ENCODE data around the gene IFI6.

DNA sequence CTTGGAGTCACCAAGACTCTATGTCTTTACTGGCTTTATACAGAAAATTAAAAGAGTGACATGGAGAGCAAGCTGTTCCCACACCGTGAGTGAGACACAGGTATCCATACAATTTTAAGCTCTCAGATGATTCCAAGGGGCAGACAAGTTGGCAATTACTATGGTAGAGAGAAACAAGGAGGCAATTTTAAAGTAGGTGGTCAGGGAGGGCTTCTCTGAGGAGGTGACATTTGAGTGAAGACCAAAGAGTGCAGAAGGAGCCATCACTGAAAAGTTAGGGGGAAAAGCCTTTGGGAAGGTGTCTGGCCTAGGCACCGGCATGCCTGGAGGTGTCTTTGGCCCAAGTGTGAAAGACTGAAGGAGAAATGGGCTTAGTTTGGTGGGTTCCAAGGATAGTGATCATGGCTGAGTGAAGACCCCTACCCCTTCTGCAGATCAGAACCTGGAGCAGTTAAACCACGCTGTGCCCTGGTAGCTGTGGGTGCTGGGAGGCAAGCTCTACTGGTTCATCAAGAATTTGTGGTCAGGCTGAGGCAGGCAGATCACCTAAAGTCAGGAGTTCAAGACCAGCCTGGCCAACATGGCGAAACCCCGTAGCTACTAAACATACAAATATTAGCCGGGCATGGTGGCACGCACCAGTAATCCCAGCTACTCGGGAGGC lies 10.4 kb downstream of the IFI6 start:
- TF ChIP-seq, protein P1, sequence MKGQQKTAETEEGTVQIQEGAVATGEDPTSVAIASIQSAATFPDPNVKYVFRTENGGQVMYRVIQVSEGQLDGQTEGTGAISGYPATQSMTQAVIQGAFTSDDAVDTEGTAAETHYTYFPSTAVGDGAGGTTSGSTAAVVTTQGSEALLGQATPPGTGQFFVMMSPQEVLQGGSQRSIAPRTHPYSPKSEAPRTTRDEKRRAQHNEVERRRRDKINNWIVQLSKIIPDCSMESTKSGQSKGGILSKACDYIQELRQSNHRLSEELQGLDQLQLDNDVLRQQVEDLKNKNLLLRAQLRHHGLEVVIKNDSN (IDR thresholded peaks at IDR 0.05): no peak
- no peak for TF ChIP-seq EP300 (IDR thresholded peaks at IDR 0.05; ENCODE audit: borderline replicate concordance)
- TF ChIP-seq, protein P2, sequence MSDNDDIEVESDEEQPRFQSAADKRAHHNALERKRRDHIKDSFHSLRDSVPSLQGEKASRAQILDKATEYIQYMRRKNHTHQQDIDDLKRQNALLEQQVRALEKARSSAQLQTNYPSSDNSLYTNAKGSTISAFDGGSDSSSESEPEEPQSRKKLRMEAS (IDR thresholded peaks at IDR 0.05): no peak
- no peak for TF ChIP-seq CREB1 (IDR thresholded peaks at IDR 0.05; ENCODE audit: low read depth)
- TF ChIP-seq YY1 (IDR thresholded peaks at IDR 0.05; ENCODE audit: low read depth): no peak
- no peak for TF ChIP-seq NFIC (IDR thresholded peaks at IDR 0.05)
- no peak for TF ChIP-seq RAD21 (IDR thresholded peaks at IDR 0.05; ENCODE audit: low read depth)
- no peak for TF ChIP-seq TEAD4 (IDR thresholded peaks at IDR 0.05)
- TF ChIP-seq FOXM1 (IDR thresholded peaks at IDR 0.05; ENCODE audit: borderline replicate concordance, low read depth): no peak
